Sigmoid colon (tissue), 3 donors: ENCODE results near the gene PTPRD.

Source experiments
- CTCF ChIP-seq, 4 experiments: fragments of 450-650 bp in 3 of 4; fragments of 200-600 bp in 1 of 4; IDR thresholded peaks; one replicate each; pipeline ENCODE4 v1.5.1; 2016 to 2019; ENCODE audit warnings: antibody characterized with exemption in 4 of 4, mild to moderate bottlenecking in 3 of 4, moderate library complexity in 2 of 4
- POLR2A ChIP-seq, 2 donors: fragments of 450-650 bp; IDR thresholded peaks; one replicate each; pipeline ENCODE4 v1.6.1; 2016; ENCODE audit warnings: antibody characterized with exemption in 2 of 2, mild to moderate bottlenecking in 2 of 2, moderate library complexity in 2 of 2

DNA sequence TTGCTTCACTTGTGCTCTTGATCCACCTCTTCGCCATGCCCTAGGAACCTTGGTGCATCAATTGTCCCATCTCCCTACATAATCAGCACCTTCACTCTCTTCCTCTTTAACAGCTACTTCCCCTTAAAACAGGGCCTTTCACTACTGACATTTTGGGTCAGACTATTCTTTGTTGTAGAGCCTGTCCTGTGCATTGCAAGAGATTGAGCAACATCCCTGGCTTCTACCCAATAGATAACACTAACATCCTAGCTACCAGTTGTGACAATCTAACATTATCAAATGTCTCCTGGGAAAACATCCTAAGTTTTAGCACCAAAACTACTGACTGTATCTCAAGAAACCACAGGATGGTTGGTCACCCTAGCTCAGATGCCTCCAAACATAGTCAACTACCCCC is 1958.9 kb downstream of the PTPRD start:
- TF ChIP-seq POLR2A (IDR thresholded peaks at IDR 0.05) = no peak
- no peak for TF ChIP-seq CTCF (IDR thresholded peaks at IDR 0.05)
